Pancreas (tissue), 10 donors: ENCODE measurements around the gene CD52. TPM values are rescaled to one million over a fixed set of nuclear protein-coding genes. Genes with fewer than 3 reads are reported as not detected.
"Not testable (repeated sequence)": the region's sequence is repeated elsewhere in the genome, so short reads cannot be mapped to it uniquely, and the experiment has no call there.

Experiments used
- ATAC-seq, 4 donors: fragments of 200-7000 bp; cut with Tn5 transposase; one replicate each; pipeline versions ENCODE4 v1.8.0 to v1.9.1; 2020; ENCODE audit warnings: mild to moderate bottlenecking in 4 of 4, moderate library complexity in 4 of 4
- DNase-seq, 6 donors: peaks; one replicate each; pipeline ENCODE4 v3.0.0-alpha.2; 2020
- FAIRE-seq: peaks from 2 replicates; lab custom pipeline; 2012; peaks lifted over from hg19 to GRCh38; lab: Jason Lieb, UNC
- H3K27ac ChIP-seq, 4 donors: fragments of 200-600 bp; sonication (generic); 1 replicate in 3 of 4; 2 replicates in 1 of 4; pipeline versions ENCODE4 v1.5.0 to v1.8.0; 2020
- H3K27me3 ChIP-seq, 4 donors: fragments of 200-600 bp; one replicate each; pipeline ENCODE4 v1.8.0; 2021
- H3K36me3 ChIP-seq, 3 donors: fragments of 200-600 bp; sonication (generic) in 1 of 3; one replicate each; pipeline versions ENCODE4 v1.5.0 to v1.8.0; 2020 to 2021
- H3K4me1 ChIP-seq, 3 donors: fragments of 200-600 bp; one replicate each; pipeline ENCODE4 v1.8.0; 2021
- H3K4me3 ChIP-seq, 4 donors: fragments of 200-600 bp; sonication (generic) in 2 of 4; one replicate each; pipeline versions ENCODE4 v1.5.0 to v1.8.0; 2020 to 2021
- H3K9me3 ChIP-seq, 4 donors: fragments of 200-600 bp; one replicate each; pipeline ENCODE4 v1.8.0; 2021
- WGBS, 2 donors: extraction: QIAGEN DNeasy Blood & Tissue Kit; methylation state at CpG; one replicate each; pipeline ENCODE4 v1.1.7; 2013; 5-methylcytosine and 5-hydroxymethylcytosine counted together
- intact Hi-C, 3 donors: fragments of 100-400 bp; cut with DNase I; formaldehyde crosslinking; loops; one replicate each; pipeline versions ENCODE4 v1.11.1 to v1.14.2; 2022
- polyA plus RNA-seq, 2 donors: library from polyadenylated mRNA; stranded (reverse); fragments of 200-250 nt; gene quantifications; one replicate each; pipeline ENCODE4 v1.2.3, GENCODE V29; 2013
- total RNA-seq, 6 donors: library from RNA; stranded (reverse); fragmentation: NEBNext Ultra II Directional in 4 of 6; extraction: Animal tissue kit (Norgen Biotek cat#: 25700) in 4 of 6; gene quantifications; one replicate each; pipeline versions ENCODE4 v1.2.1 to v1.2.4, GENCODE V29; 2021 to 2023
- TF ChIP-seq, protein P1 (sequence below), 4 donors: fragments of 200-600 bp; sonication (generic) in 3 of 4; IDR thresholded peaks; one replicate each; pipeline versions ENCODE4 v1.5.0 to v1.8.0; 2021; ENCODE audit warnings: antibody characterized with exemption in 4 of 4
- donor health status: healthy with polysubstance abuse.
- donor health status: DM: no; HTN: no; CAD: no; lungs with moderate emphysema.
- donor health status: DM: no; HTN: no; CAD: no.
- donor health status: control.
- donor health status: control.
- donor health status: Bipolar disorder and iron deficiency.
- donor health status: DM: yes; HTN: yes; CAD: no.
- donor health status: DM: no; HTN: no; CAD: no.
- donor health status: DM: no; HTN: no; CAD: no.
- donor health status: DM: yes; HTN: yes; CAD: no.

The CD52 gene
- total and polyA plus RNA-seq, 8 donors, result 0.98 to 13.0 (median 3.5) TPM

DNA sequence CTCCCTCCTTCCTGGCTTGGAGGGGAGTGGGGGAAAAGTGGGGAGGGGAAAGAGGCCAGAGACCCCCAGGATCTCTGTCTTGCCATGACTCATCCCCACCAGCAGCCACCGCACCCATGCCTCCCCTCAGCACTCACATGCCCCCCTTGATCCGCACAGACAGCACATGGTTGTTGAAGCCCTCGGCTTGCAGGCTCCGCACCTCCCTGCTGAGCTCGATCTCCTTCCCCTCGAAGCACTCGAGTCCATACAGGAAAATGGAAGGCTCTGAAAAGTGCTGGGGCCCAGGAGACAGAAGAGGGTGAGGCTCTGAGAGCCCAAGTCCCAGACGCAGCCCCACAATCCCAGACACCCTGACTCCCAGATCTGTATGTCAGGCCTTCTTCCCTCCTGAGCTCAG, 10.8 kb downstream of the CD52 start:
- Histone ChIP-seq H3K9me3 (no peaks in the 10 kb centered on the region), H3K4me1 (no peaks in the 10 kb centered on the region), H3K4me3 (no peak overlapping the region), H3K36me3 (no peaks in the 10 kb centered on the region), H3K27me3 (no peaks in the 10 kb centered on the region), H3K27ac (no peak overlapping the region)
- TF ChIP-seq, protein P1, sequence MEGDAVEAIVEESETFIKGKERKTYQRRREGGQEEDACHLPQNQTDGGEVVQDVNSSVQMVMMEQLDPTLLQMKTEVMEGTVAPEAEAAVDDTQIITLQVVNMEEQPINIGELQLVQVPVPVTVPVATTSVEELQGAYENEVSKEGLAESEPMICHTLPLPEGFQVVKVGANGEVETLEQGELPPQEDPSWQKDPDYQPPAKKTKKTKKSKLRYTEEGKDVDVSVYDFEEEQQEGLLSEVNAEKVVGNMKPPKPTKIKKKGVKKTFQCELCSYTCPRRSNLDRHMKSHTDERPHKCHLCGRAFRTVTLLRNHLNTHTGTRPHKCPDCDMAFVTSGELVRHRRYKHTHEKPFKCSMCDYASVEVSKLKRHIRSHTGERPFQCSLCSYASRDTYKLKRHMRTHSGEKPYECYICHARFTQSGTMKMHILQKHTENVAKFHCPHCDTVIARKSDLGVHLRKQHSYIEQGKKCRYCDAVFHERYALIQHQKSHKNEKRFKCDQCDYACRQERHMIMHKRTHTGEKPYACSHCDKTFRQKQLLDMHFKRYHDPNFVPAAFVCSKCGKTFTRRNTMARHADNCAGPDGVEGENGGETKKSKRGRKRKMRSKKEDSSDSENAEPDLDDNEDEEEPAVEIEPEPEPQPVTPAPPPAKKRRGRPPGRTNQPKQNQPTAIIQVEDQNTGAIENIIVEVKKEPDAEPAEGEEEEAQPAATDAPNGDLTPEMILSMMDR (IDR thresholded peaks at IDR 0.05), result no peak
- 72 to 85% methylated on average over 8 of the region's 8 CpGs for WGBS, 2 donors
- DNase-seq (no peak), FAIRE-seq (no peak), ATAC-seq (no peak)
- intact Hi-C loops, result no loop called here

DNA sequence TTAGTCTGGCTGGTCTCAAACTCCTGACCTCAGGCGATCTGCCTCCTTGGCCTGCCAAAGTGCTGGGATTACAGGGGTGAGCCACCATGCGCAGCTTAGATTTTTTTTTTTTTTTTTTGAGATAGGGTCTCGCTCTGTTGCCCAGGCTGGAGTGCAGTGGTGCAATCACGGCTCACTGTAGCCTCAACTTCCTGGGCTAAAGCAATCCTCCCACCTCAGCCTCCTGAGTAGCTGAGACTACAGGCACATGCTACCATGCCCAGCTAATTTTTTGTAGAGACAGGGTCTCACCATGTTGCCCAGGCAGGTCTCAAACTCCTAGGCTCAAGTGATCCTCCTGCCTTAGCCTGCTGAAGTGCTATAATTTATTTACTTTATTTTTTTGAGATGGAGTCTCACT, 11.6 kb downstream of the CD52 start:
- H3K27me3 ChIP-seq, H3K27ac ChIP-seq, H3K36me3 ChIP-seq, ATAC-seq, H3K9me3 ChIP-seq, H3K4me1 ChIP-seq, FAIRE-seq, DNase-seq, intact Hi-C loops, H3K4me3 ChIP-seq: not testable (repeated sequence)
- WGBS, 2 donors, result 86 to 96% methylated on average over 3 to 4 of the region's 4 CpGs

DNA sequence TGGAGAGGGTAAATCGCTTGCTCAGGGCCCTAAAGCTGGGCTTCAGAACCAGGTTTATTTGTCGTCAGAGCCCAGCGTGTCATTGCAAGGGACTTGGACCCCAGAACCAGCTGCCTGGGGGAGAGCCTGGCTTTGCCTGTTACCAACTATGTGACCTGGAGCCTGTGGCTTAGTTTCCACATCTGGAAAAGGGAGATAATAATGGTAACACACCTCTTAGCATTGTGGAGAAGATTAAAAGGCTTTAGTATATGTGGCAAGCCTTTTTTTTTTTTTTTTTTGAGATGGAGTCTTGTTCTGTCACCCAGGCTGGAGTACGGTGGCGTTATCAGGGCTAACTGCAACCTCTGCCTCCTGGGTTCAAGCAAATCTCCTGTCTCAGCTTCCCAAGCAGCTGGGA, 12.5 kb downstream of the CD52 start:
- TF ChIP-seq, protein P1 (IDR thresholded peaks at IDR 0.05), result no peak
- DNase-seq (no peak), ATAC-seq (no peak), FAIRE-seq (no peak)
- Histone ChIP-seq H3K9me3 (no peaks in the 10 kb centered on the region), H3K4me1 (no peaks in the 10 kb centered on the region), H3K27me3 (no peaks in the 10 kb centered on the region), H3K4me3 (no peak overlapping the region), H3K27ac (no peak overlapping the region), H3K36me3 (no peaks in the 10 kb centered on the region)
- WGBS, 2 donors, result 74 to 85% methylated on average over 5 of the region's 5 CpGs
- intact Hi-C loops, result no loop called here

- FAIRE-seq, H3K27me3 ChIP-seq, H3K36me3 ChIP-seq, intact Hi-C loops, H3K4me1 ChIP-seq, H3K27ac ChIP-seq, DNase-seq, H3K4me3 ChIP-seq, ATAC-seq, H3K9me3 ChIP-seq: not testable (repeated sequence)
- WGBS, 2 donors, result 87 to 91% methylated on average over 8 of the region's 8 CpGs
These were observed 15.6 kb downstream of the CD52 start for GRCh38 chr1:26333312-26333711.

- Histone ChIP-seq H3K27me3 (no peaks in the 10 kb centered on the region), H3K27ac (no peak overlapping the region), H3K4me1 (no peaks in the 10 kb centered on the region), H3K4me3 (peak overlapping the region; percentile 22 to 61 (median 54)), H3K9me3 (no peaks in the 10 kb centered on the region), H3K36me3 (no peaks in the 10 kb centered on the region)
- 2 to 4% methylated on average over 34 to 41 of the region's 41 CpGs for WGBS, 2 donors
- ATAC-seq (peak; percentile 16 to 31 (median 24)), DNase-seq (no peak), FAIRE-seq (no peak)
- TF ChIP-seq, protein P1 (IDR thresholded peaks at IDR 0.05), result no peak
- intact Hi-C loops, result no loop called here
These were observed 18.2 kb downstream of the CD52 start for GRCh38 chr1:26335774-26336476.
